PFSK-1 (cell line): ENCODE data around the gene MMP15.

Experiments used
- FOXP2 ChIP-seq: optimal IDR thresholded peaks from 2 replicates; pipeline ENCODE3; 2011; ENCODE audit warnings: borderline replicate concordance, control low read depth, inconsistent platforms; ENCODE audit not compliant: insufficient read depth; ENCODE audit errors: extremely low read length, extremely low read depth
- POLR2AphosphoS5 ChIP-seq: IDR thresholded peaks from 2 replicates; pipeline ENCODE4 v1.6.1; 2012; ENCODE audit warnings: low read depth, mild to moderate bottlenecking, control low read depth, low read length, moderate library complexity
- SIN3A ChIP-seq: IDR thresholded peaks from 2 replicates; pipeline ENCODE4 v1.6.1; 2012; ENCODE audit warnings: mild to moderate bottlenecking, low read length, moderate library complexity, borderline replicate concordance; ENCODE audit not compliant: insufficient read depth
- TAF1 ChIP-seq: IDR thresholded peaks from 2 replicates; pipeline ENCODE4 v1.6.1; 2012; ENCODE audit warnings: low read length, control low read depth, borderline replicate concordance; ENCODE audit not compliant: insufficient read depth
- TF ChIP-seq, protein P1 (sequence below), 2 experiments: IDR thresholded peaks; 2 replicates each; pipeline versions ENCODE4 v1.6.1 to v1.8.0; 2011 to 2012; ENCODE audit warnings: low read depth in 2 of 2, low read length in 2 of 2, control low read depth in 1 of 2, inconsistent platforms in 1 of 2, mild to moderate bottlenecking in 1 of 2, moderate library complexity in 1 of 2; ENCODE audit not compliant: insufficient read depth in 1 of 2

The MMP15 gene

DNA sequence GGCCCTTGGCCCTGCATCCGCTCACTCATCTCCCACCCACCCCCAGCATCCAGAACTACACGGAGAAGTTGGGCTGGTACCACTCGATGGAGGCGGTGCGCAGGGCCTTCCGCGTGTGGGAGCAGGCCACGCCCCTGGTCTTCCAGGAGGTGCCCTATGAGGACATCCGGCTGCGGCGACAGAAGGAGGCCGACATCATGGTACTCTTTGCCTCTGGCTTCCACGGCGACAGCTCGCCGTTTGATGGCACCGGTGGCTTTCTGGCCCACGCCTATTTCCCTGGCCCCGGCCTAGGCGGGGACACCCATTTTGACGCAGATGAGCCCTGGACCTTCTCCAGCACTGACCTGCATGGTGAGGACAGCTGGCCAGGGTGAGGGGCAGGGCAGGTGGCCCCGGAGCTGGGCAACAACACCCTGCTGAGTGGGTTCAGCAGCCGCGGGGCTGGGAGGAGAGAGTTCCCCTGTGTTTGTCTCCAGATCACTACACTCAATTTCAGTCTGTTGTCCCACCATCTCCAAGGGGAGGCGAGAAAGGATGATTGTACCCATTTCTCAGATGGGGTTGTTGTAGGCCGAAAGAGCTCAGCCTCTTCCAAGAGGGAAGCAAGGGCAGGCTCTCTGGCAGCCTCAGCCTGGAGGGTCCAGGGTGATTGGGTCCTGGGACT is 14.4 kb downstream of the MMP15 start:
- TF ChIP-seq, protein P1, sequence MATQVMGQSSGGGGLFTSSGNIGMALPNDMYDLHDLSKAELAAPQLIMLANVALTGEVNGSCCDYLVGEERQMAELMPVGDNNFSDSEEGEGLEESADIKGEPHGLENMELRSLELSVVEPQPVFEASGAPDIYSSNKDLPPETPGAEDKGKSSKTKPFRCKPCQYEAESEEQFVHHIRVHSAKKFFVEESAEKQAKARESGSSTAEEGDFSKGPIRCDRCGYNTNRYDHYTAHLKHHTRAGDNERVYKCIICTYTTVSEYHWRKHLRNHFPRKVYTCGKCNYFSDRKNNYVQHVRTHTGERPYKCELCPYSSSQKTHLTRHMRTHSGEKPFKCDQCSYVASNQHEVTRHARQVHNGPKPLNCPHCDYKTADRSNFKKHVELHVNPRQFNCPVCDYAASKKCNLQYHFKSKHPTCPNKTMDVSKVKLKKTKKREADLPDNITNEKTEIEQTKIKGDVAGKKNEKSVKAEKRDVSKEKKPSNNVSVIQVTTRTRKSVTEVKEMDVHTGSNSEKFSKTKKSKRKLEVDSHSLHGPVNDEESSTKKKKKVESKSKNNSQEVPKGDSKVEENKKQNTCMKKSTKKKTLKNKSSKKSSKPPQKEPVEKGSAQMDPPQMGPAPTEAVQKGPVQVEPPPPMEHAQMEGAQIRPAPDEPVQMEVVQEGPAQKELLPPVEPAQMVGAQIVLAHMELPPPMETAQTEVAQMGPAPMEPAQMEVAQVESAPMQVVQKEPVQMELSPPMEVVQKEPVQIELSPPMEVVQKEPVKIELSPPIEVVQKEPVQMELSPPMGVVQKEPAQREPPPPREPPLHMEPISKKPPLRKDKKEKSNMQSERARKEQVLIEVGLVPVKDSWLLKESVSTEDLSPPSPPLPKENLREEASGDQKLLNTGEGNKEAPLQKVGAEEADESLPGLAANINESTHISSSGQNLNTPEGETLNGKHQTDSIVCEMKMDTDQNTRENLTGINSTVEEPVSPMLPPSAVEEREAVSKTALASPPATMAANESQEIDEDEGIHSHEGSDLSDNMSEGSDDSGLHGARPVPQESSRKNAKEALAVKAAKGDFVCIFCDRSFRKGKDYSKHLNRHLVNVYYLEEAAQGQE (IDR thresholded peaks at IDR 0.05; ENCODE audit: insufficient read depth in 1 of 2, low read depth in 2 of 2, low read length in 2 of 2): no peak
- TF ChIP-seq FOXP2: no peak
- no peak for TF ChIP-seq SIN3A
- no peak for TF ChIP-seq TAF1
- no peak for TF ChIP-seq POLR2AphosphoS5

DNA sequence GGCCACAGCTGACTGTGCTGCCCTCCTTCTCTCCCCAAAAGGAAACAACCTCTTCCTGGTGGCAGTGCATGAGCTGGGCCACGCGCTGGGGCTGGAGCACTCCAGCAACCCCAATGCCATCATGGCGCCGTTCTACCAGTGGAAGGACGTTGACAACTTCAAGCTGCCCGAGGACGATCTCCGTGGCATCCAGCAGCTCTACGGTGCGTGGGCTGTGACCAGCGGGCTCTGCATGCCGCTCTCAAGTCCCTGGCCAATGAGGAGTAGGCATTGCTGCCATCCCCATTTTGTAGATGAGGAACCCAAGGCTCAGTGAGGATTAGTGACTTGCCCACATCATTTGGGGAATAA is 14.9 kb downstream of the MMP15 start:
- TF ChIP-seq FOXP2: no peak
- TF ChIP-seq TAF1: no peak
- TF ChIP-seq, protein P1 (IDR thresholded peaks at IDR 0.05; ENCODE audit: insufficient read depth in 1 of 2, low read depth in 2 of 2, low read length in 2 of 2): no peak
- TF ChIP-seq SIN3A: no peak
- TF ChIP-seq POLR2AphosphoS5: no peak

DNA sequence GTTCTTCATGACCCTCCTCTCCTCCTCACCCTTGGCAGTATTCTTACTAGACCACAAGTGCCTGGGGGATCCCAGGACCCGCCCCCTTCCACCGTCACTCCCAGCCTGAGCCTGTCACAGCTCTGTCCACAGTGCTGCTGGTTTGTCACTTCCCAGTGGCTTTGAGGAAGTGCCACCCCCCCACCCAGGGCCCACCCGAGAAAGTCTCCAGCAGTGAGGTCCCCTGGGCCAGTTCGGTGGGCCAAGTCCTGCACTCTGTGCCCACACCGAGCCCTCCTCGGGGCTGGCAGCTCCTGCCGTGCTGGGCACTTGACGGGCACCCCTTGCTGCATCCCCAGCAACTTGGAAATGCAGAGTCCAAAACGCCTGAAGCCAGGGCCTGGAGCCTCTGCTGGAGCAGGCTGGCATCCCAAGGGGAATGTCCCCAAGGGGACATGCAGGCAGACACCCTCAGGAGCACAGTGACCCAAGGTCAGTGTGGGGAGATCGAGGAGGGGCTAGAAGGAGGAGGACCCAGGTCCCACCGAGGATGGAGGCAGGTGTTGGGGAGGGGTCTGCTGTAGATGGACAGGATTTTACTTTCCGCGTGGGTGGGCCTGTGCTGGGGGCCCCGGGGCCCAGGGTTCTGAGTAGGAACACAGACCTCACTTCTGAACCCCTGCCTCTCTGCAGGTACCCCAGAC is 15.5 kb downstream of the MMP15 start:
- TF ChIP-seq, protein P1 (IDR thresholded peaks at IDR 0.05; ENCODE audit: insufficient read depth in 1 of 2, low read depth in 2 of 2, low read length in 2 of 2): no peak
- no peak for TF ChIP-seq POLR2AphosphoS5
- no peak for TF ChIP-seq TAF1

DNA sequence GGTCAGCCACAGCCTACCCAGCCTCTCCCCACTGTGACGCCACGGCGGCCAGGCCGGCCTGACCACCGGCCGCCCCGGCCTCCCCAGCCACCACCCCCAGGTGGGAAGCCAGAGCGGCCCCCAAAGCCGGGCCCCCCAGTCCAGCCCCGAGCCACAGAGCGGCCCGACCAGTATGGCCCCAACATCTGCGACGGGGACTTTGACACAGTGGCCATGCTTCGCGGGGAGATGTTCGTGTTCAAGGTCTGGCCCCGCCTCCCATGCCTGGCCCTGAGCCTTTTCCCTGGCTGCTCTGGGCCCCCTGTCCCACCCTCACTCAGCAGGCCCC is 16.0 kb downstream of the MMP15 start:
- TF ChIP-seq POLR2AphosphoS5: no peak
- TF ChIP-seq, protein P1 (IDR thresholded peaks at IDR 0.05; ENCODE audit: insufficient read depth in 1 of 2, low read depth in 2 of 2, low read length in 2 of 2): no peak
- TF ChIP-seq TAF1: no peak
- TF ChIP-seq FOXP2: no peak
- no peak for TF ChIP-seq SIN3A
